Measurements from ENCODE around the gene SLC12A7. TPM values are rescaled to one million over a fixed set of nuclear protein-coding genes. Genes with fewer than 3 reads are reported as not detected.

The SLC12A7 gene
- polyA plus RNA-seq, 1 donor (not counting 4 experiments of a cell fraction or from before 2014, with no cell fraction given): 1.5 TPM

- dilution Hi-C loops (cut with MboI; ENCODE audit: extremely low pct_ligation_motif_present, low sequenced_read_pairs): no loop called here
- no peak overlapping the region for H3K9ac ChIP-seq (ENCODE audit: control insufficient read depth, extremely low read depth, insufficient read depth, low read length)
- no peak for TF ChIP-seq EZH2 (IDR thresholded peaks at IDR 0.05; ENCODE audit: low read length)
- no peak for TF ChIP-seq CTCF (optimal IDR thresholded peaks at IDR 0.05 in 1 of 3, IDR thresholded peaks at IDR 0.05 in 1 of 3, conservative IDR thresholded peaks at IDR 0.05 in 1 of 3; ENCODE audit: extremely low read depth in 1 of 3, insufficient read depth in 2 of 3, low read length in 3 of 3)
- H3K9me3 ChIP-seq (ENCODE audit: control insufficient read depth, low read depth, low read length): no peaks in the 10 kb centered on the region
- H3K9me1 ChIP-seq (ENCODE audit: control insufficient read depth, extremely low read depth, insufficient read depth, low read length): no peaks in the 10 kb centered on the region
- H3K4me2 ChIP-seq (ENCODE audit: control insufficient read depth, extremely low read depth, insufficient read depth, low read depth, low read length): no peak overlapping the region
- H3K27ac ChIP-seq (ENCODE audit: control insufficient read depth, insufficient read depth, low read length): no peak overlapping the region
- H3K79me2 ChIP-seq (ENCODE audit: control insufficient read depth, insufficient read depth, low read length): no peaks in the 10 kb centered on the region
- DNase-seq (ENCODE audit: low read depth, low spot score) (no peak), FAIRE-seq (no peak)
- peaks cover 11% of the 10 kb centered on the region for H3K27me3 ChIP-seq (ENCODE audit: control insufficient read depth, extremely low read depth, insufficient read depth, low read length)
- H3K4me1 ChIP-seq (ENCODE audit: control insufficient read depth, extremely low read depth, insufficient read depth, low read length): no peaks in the 10 kb centered on the region
- H3K36me3 ChIP-seq (ENCODE audit: control insufficient read depth in 2 of 2, extremely low read depth in 1 of 2, insufficient read depth in 2 of 2, low read length in 2 of 2): no peaks in the 10 kb centered on the region
- no peaks in the 10 kb centered on the region for H4K20me1 ChIP-seq (ENCODE audit: control insufficient read depth, extremely low read depth, insufficient read depth, low read length)
- no peak overlapping the region for H3K4me3 ChIP-seq (ENCODE audit: control insufficient read depth in 2 of 3, extremely low read depth in 1 of 3, insufficient read depth in 2 of 3, low read depth in 1 of 3, low read length in 3 of 3)
- H2AFZ ChIP-seq (ENCODE audit: control insufficient read depth, low read length): no peak overlapping the region
Observed at GRCh38 chr5:1029282-1029944, 82.5 kb downstream of the SLC12A7 start.

- Histone ChIP-seq H3K4me2 (ENCODE audit: control insufficient read depth, extremely low read depth, insufficient read depth, low read depth, low read length) (no peak overlapping the region), H3K9me3 (ENCODE audit: control insufficient read depth, low read depth, low read length) (no peaks in the 10 kb centered on the region), H4K20me1 (ENCODE audit: control insufficient read depth, extremely low read depth, insufficient read depth, low read length) (no peaks in the 10 kb centered on the region), H2AFZ (ENCODE audit: control insufficient read depth, low read length) (no peak overlapping the region), H3K4me3 (ENCODE audit: control insufficient read depth in 2 of 3, extremely low read depth in 1 of 3, insufficient read depth in 2 of 3, low read depth in 1 of 3, low read length in 3 of 3) (no peak overlapping the region), H3K79me2 (ENCODE audit: control insufficient read depth, insufficient read depth, low read length) (no peaks in the 10 kb centered on the region), H3K9me1 (ENCODE audit: control insufficient read depth, extremely low read depth, insufficient read depth, low read length) (no peaks in the 10 kb centered on the region), H3K27ac (ENCODE audit: control insufficient read depth, insufficient read depth, low read length) (no peak overlapping the region), H3K27me3 (ENCODE audit: control insufficient read depth, extremely low read depth, insufficient read depth, low read length) (peaks cover 11% of the 10 kb centered on the region), H3K9ac (ENCODE audit: control insufficient read depth, extremely low read depth, insufficient read depth, low read length) (no peak overlapping the region), H3K36me3 (ENCODE audit: control insufficient read depth in 2 of 2, extremely low read depth in 1 of 2, insufficient read depth in 2 of 2, low read length in 2 of 2) (no peaks in the 10 kb centered on the region), H3K4me1 (ENCODE audit: control insufficient read depth, extremely low read depth, insufficient read depth, low read length) (no peaks in the 10 kb centered on the region)
- no peak for DNase-seq (ENCODE audit: low read depth, low spot score)
- FAIRE-seq: no peak
- dilution Hi-C loops (cut with MboI; ENCODE audit: extremely low pct_ligation_motif_present, low sequenced_read_pairs): no loop called here
- TF ChIP-seq EZH2 (IDR thresholded peaks at IDR 0.05; ENCODE audit: low read length) (no peak), CTCF (optimal IDR thresholded peaks at IDR 0.05 in 1 of 3, IDR thresholded peaks at IDR 0.05 in 1 of 3, conservative IDR thresholded peaks at IDR 0.05 in 1 of 3; ENCODE audit: extremely low read depth in 1 of 3, insufficient read depth in 2 of 3, low read length in 3 of 3) (no peak)
Observed at GRCh38 chr5:1028481-1029281, 83.2 kb downstream of the SLC12A7 start.

All from keratinocyte (primary cell).